Measurements from ENCODE around the gene APC. TPM values are rescaled to one million over a fixed set of nuclear protein-coding genes. Genes with fewer than 3 reads are reported as not detected.

APC gene
- 10 to 100 TPM; 19.5 to 19.8 TPM for total RNA-seq

- peak within 1 kb of the TSS; percentile 92 for H3K4me3 Mint-ChIP-seq
- no peaks in the 10 kb centered on the region for H3K27me3 Mint-ChIP-seq
- no peaks in the 10 kb centered on the region for H3K9me3 Mint-ChIP-seq
- peak; percentile 91 for DNase-seq
- H3K4me1 Mint-ChIP-seq, result peaks cover 17% of the 10 kb centered on the region
- peak within 1 kb of the TSS; percentile 84 for H3K27ac Mint-ChIP-seq
- peaks cover 6% of the 10 kb centered on the region for H3K36me3 Mint-ChIP-seq
Observed at GRCh38 chr5:112737463-112738190, at the start of gene APC. Gene APC, plus strand, starts transcription at chr5:112737885. Its CDS starts 17,006 bp downstream, at chr5:112754891.

DNA sequence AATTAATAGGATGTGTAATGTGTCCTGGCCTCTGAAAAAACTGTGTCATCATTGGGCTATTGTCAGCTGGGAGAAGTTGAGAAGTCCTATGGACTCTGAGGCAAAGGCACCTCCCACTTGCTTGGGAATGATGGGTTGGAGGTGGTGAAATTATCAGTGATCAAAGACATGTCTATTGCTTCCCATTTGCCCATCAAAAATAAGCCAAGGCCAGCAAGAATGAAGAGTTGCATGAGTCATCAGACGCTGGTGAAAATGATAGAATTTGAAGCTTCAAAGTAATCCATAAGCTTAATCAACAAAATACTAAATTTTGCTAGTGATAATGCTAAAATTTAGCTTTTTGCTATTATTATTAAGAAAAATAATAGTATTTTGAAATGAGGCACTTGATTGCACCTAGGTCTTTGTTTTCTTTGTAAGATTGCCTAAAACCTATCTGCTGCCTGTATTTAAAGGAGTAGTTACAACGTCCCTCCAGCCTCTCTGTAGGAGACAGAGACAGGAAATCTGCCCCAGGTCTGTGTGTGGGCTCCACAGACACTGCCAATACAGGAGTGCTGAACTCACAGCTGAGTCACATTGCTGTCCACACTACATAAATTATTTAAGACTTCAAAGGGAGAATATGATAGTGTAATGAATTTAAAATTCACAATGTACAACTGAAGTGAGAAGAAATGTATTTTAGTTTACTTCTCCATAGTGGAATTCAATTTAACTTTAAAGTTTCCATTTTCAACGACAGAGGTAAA is 48.4 kb upstream of the APC start:
- H3K27ac Mint-ChIP-seq, result no peak overlapping the region
- H3K4me3 Mint-ChIP-seq, result no peak overlapping the region
- no peaks in the 10 kb centered on the region for H3K36me3 Mint-ChIP-seq
- no peaks in the 10 kb centered on the region for H3K4me1 Mint-ChIP-seq
- no peak for DNase-seq
- H3K27me3 Mint-ChIP-seq, result peaks cover 34% of the 10 kb centered on the region
- H3K9me3 Mint-ChIP-seq, result no peaks in the 10 kb centered on the region

- Mint-ChIP-seq H3K27ac (no peak overlapping the region), H3K9me3 (no peaks in the 10 kb centered on the region), H3K36me3 (no peaks in the 10 kb centered on the region), H3K4me3 (no peak overlapping the region), H3K27me3 (peaks cover 39% of the 10 kb centered on the region), H3K4me1 (no peaks in the 10 kb centered on the region)
- DNase-seq, result no peak
Observed at GRCh38 chr5:112690605-112691338, 46.9 kb upstream of the APC start.

GRCh38 chr5:112691339-112691680 is 46.4 kb upstream of the APC start:
- no peak for DNase-seq
- Mint-ChIP-seq H3K4me1 (no peaks in the 10 kb centered on the region), H3K9me3 (no peaks in the 10 kb centered on the region), H3K27ac (no peak overlapping the region), H3K4me3 (no peak overlapping the region), H3K36me3 (no peaks in the 10 kb centered on the region), H3K27me3 (peaks cover 42% of the 10 kb centered on the region)

GRCh38 chr5:112691758-112692157 is 45.9 kb upstream of the APC start:
- Mint-ChIP-seq H3K27me3 (peaks cover 43% of the 10 kb centered on the region), H3K36me3 (no peaks in the 10 kb centered on the region)

DNA sequence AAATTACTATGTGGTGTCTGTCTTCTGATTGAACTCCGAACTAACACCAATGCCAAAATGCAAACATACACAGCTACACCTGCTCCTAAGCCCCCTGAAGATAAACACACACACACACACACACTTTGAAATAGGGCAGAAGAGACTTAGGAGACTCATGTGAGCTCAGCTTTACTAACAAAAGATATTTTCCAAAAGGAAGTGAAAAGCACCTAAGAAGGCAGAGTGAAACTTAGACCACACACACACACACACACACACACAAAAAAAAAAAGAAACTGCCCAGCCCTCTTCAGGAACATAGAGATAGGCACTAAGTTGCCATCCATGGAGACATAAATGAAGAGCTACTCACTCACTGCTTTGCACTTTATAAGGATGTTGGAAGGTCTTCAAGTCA is 45.2 kb upstream of the APC start:
- Mint-ChIP-seq H3K4me1 (no peaks in the 10 kb centered on the region), H3K27me3 (peaks cover 41% of the 10 kb centered on the region), H3K9me3 (no peaks in the 10 kb centered on the region), H3K36me3 (no peaks in the 10 kb centered on the region), H3K27ac (no peak overlapping the region), H3K4me3 (no peak overlapping the region)
- no peak for DNase-seq

More at GRCh38 chr5:112691758-112692157, 45.9 kb upstream of the APC start:
- Mint-ChIP-seq H3K9me3 (no peaks in the 10 kb centered on the region), H3K27ac (no peak overlapping the region), H3K4me1 (no peaks in the 10 kb centered on the region), H3K4me3 (no peak overlapping the region)
- DNase-seq, result no peak

DNA sequence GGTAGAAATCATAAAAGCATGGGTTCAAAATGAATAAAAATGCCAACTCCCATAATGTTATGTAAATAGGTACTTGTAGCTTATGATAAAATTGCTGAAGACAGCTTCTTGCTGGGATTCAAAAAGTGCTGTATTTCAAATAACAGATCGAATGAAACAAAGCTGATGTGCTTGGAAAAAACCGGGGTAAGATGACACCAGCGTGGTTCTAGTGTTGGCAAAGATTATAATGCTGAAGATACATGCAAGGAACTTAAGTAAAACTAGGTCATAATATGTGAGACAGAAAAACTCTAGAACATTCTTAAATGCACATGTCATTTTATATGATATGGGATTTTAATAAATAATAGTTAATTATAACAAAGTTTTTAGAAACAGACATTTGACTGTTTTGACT is 44.4 kb upstream of the APC start:
- H3K27me3 Mint-ChIP-seq, result peaks cover 40% of the 10 kb centered on the region
- H3K9me3 Mint-ChIP-seq, result no peaks in the 10 kb centered on the region
- no peak overlapping the region for H3K4me3 Mint-ChIP-seq
- H3K4me1 Mint-ChIP-seq, result no peaks in the 10 kb centered on the region
- no peaks in the 10 kb centered on the region for H3K36me3 Mint-ChIP-seq
- no peak for DNase-seq
- H3K27ac Mint-ChIP-seq, result no peak overlapping the region

- Mint-ChIP-seq H3K27me3 (peaks cover 35% of the 10 kb centered on the region), H3K4me1 (no peaks in the 10 kb centered on the region), H3K27ac (no peak overlapping the region), H3K9me3 (no peaks in the 10 kb centered on the region), H3K36me3 (no peaks in the 10 kb centered on the region), H3K4me3 (no peak overlapping the region)
- DNase-seq, result no peak
Observed at GRCh38 chr5:112694853-112695709, 42.6 kb upstream of the APC start.

DNA sequence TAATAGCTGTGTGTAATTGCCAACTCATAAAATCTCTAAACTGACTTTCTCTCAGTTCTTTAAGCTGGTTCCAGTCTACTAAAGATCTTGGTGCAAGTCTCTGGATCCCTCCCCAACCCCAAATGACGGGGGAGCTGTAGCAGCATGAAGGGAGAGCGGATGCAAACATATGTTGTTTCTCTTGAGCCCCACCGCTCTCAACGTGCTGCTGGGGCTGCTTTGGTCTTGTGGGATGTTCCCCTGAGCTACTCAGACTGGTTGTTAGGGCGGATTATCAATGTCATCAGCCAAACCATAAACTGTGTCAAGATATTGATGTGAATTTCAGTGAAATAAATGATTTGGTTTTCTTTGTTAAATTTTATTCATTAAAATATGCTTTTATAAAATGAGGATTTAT is 40.9 kb upstream of the APC start:
- no peak for DNase-seq
- Mint-ChIP-seq H3K4me3 (no peak overlapping the region), H3K4me1 (no peaks in the 10 kb centered on the region), H3K36me3 (no peaks in the 10 kb centered on the region), H3K27ac (no peak overlapping the region), H3K9me3 (no peaks in the 10 kb centered on the region), H3K27me3 (peaks cover 18% of the 10 kb centered on the region)

GRCh38 chr5:112697322-112697721 is 40.4 kb upstream of the APC start:
- Mint-ChIP-seq H3K27ac (no peak overlapping the region), H3K27me3 (peaks cover 16% of the 10 kb centered on the region), H3K4me1 (no peaks in the 10 kb centered on the region), H3K4me3 (no peak overlapping the region), H3K9me3 (no peaks in the 10 kb centered on the region), H3K36me3 (no peaks in the 10 kb centered on the region)
- DNase-seq, result no peak

- Mint-ChIP-seq H3K4me1 (no peaks in the 10 kb centered on the region), H3K36me3 (no peaks in the 10 kb centered on the region), H3K9me3 (no peaks in the 10 kb centered on the region), H3K27me3 (peaks cover 16% of the 10 kb centered on the region), H3K27ac (no peak overlapping the region), H3K4me3 (no peak overlapping the region)
- no peak for DNase-seq
Observed at GRCh38 chr5:112697833-112698232, 39.9 kb upstream of the APC start.

GRCh38 chr5:112703866-112704820 is 33.5 kb upstream of the APC start:
- peaks cover 21% of the 10 kb centered on the region for H3K4me1 Mint-ChIP-seq
- H3K27me3 Mint-ChIP-seq, result peaks cover 6% of the 10 kb centered on the region
- H3K36me3 Mint-ChIP-seq, result no peaks in the 10 kb centered on the region
- no peak overlapping the region for H3K27ac Mint-ChIP-seq
- no peaks in the 10 kb centered on the region for H3K9me3 Mint-ChIP-seq
- no peak for DNase-seq
- H3K4me3 Mint-ChIP-seq, result no peak overlapping the region

GRCh38 chr5:112706446-112707016 is 31.2 kb upstream of the APC start:
- Mint-ChIP-seq H3K4me1 (peaks cover 39% of the 10 kb centered on the region), H3K27me3 (no peaks in the 10 kb centered on the region), H3K36me3 (no peaks in the 10 kb centered on the region), H3K27ac (peak overlapping the region; percentile 82), H3K9me3 (no peaks in the 10 kb centered on the region), H3K4me3 (peak overlapping the region; percentile 92)
- no peak for DNase-seq

Measured in activated naive CD8-positive, alpha-beta T cell treated with anti-CD3 and anti-CD28 coated beads for 36 hours (primary cell).